Testis (tissue), 2 donors: ENCODE data around the gene ADSS1.

Experiments used
- CTCF ChIP-seq, 3 experiments: fragments of 450-650 bp in 2 of 3; fragments of 200-600 bp in 1 of 3; sonication (generic) in 1 of 3; IDR thresholded peaks; one replicate each; pipeline ENCODE4 v1.5.1; 2016 to 2019; ENCODE audit warnings: antibody characterized with exemption in 3 of 3, mild to moderate bottlenecking in 2 of 3, moderate library complexity in 1 of 3
- POLR2A ChIP-seq: fragments of 450-650 bp; IDR thresholded peaks from one replicate; pipeline ENCODE4 v1.6.1; 2017; ENCODE audit warnings: antibody characterized with exemption, mild to moderate bottlenecking, moderate library complexity

GRCh38 chr14:104773505-104774452, 49.8 kb downstream of the ADSS1 start:
- TF ChIP-seq POLR2A: no peak
- TF ChIP-seq CTCF (IDR thresholded peaks at IDR 0.05): no peak
